Parathyroid adenoma (tissue), 2 donors: ENCODE data around the gene CDK5RAP2.

Experiments used
- H2AFZ ChIP-seq: fragments of 300-600 bp; sonication (generic); one replicate; pipeline ENCODE4 v1.7.0; 2017; ENCODE audit warnings: antibody characterized with exemption, mild to moderate bottlenecking
- H3K27ac ChIP-seq: fragments of 300-600 bp; sonication (generic); one replicate; pipeline ENCODE4 v1.7.0; 2017
- H3K27me3 ChIP-seq: fragments of 300-600 bp; sonication (generic); one replicate; pipeline ENCODE4 v1.7.0; 2017; ENCODE audit warnings: low read length; ENCODE audit not compliant: control insufficient read depth, insufficient read depth
- H3K36me3 ChIP-seq: fragments of 300-600 bp; sonication (generic); one replicate; pipeline ENCODE4 v1.7.0; 2017; ENCODE audit warnings: low read length; ENCODE audit not compliant: control insufficient read depth, insufficient read depth
- H3K4me1 ChIP-seq: fragments of 300-600 bp; sonication (generic); one replicate; pipeline ENCODE4 v1.7.0; 2017; ENCODE audit warnings: control low read depth
- H3K4me2 ChIP-seq: fragments of 300-600 bp; sonication (generic); one replicate; pipeline ENCODE4 v1.7.0; 2017; ENCODE audit warnings: low read length
- H3K4me3 ChIP-seq: fragments of 300-600 bp; sonication (generic); one replicate; pipeline ENCODE4 v1.7.0; 2017; ENCODE audit warnings: low read depth, low read length
- H3K79me2 ChIP-seq: fragments of 300-600 bp; sonication (generic); one replicate; pipeline ENCODE4 v1.7.0; 2017; ENCODE audit warnings: control low read depth
- H3K9ac ChIP-seq: fragments of 300-600 bp; sonication (generic); one replicate; pipeline ENCODE4 v1.7.0; 2017; ENCODE audit warnings: mild to moderate bottlenecking
- H3K9me3 ChIP-seq: fragments of 300-600 bp; sonication (generic); one replicate; pipeline ENCODE4 v1.7.0; 2017; ENCODE audit warnings: low read length; ENCODE audit not compliant: control insufficient read depth
- CTCF ChIP-seq: fragments of 300-600 bp; sonication (generic); IDR thresholded peaks from one replicate; pipeline ENCODE4 v1.7.0; 2017; ENCODE audit warnings: antibody characterized with exemption, mild to moderate bottlenecking
- donor health status: primary hyperparathyroidism.

CDK5RAP2 gene

GRCh38 chr9:120544441-120544840 lies 35.5 kb downstream of the CDK5RAP2 start:
- Histone ChIP-seq H3K9me3 (no peaks in the 10 kb centered on the region), H3K4me3 (no peak overlapping the region), H3K4me1 (no peaks in the 10 kb centered on the region), H3K79me2 (no peaks in the 10 kb centered on the region), H3K27ac (no peak overlapping the region), H3K36me3 (no peaks in the 10 kb centered on the region), H3K27me3 (no peaks in the 10 kb centered on the region), H3K4me2 (no peak overlapping the region), H2AFZ (no peak overlapping the region), H3K9ac (no peak overlapping the region)
- no peak for TF ChIP-seq CTCF

GRCh38 chr9:120542701-120543490 lies 37.1 kb downstream of the CDK5RAP2 start:
- no peak overlapping the region for H2AFZ ChIP-seq
- H3K9ac ChIP-seq, result no peak overlapping the region
- H3K79me2 ChIP-seq, result no peaks in the 10 kb centered on the region
- no peak overlapping the region for H3K4me3 ChIP-seq
- no peaks in the 10 kb centered on the region for H3K27me3 ChIP-seq
- no peaks in the 10 kb centered on the region for H3K36me3 ChIP-seq
- no peak overlapping the region for H3K4me2 ChIP-seq
- TF ChIP-seq CTCF, result no peak
- no peak overlapping the region for H3K27ac ChIP-seq
- H3K4me1 ChIP-seq, result no peaks in the 10 kb centered on the region
- no peaks in the 10 kb centered on the region for H3K9me3 ChIP-seq

DNA sequence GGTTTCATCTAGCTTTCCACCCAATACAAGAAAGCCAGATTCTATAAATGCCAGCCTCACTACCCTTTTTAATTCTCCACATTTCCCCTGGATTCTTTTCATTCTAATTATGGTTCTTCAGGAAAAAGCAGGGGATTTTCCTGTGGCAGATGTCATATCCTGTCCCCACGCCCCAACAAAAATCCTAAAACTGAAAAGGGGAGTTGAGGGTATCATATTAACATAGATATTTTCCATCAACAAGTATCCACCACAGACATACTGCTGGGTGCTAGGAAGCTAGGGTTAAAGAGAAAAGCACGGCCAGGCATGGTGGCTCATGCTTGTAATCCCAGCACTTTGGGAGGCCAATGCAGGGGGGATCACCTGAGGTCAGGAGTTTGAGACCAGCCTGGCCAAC lies 38.0 kb downstream of the CDK5RAP2 start:
- TF ChIP-seq CTCF, result no peak
- H3K9me3 ChIP-seq, result no peaks in the 10 kb centered on the region
- H3K4me1 ChIP-seq, result no peaks in the 10 kb centered on the region
- no peaks in the 10 kb centered on the region for H3K36me3 ChIP-seq
- no peak overlapping the region for H3K9ac ChIP-seq
- no peaks in the 10 kb centered on the region for H3K79me2 ChIP-seq
- no peak overlapping the region for H3K4me3 ChIP-seq
- no peak overlapping the region for H3K27ac ChIP-seq
- no peak overlapping the region for H2AFZ ChIP-seq
- H3K27me3 ChIP-seq, result no peaks in the 10 kb centered on the region
- H3K4me2 ChIP-seq, result no peak overlapping the region

GRCh38 chr9:120539951-120540350 lies 40.0 kb downstream of the CDK5RAP2 start:
- no peak overlapping the region for H2AFZ ChIP-seq
- no peaks in the 10 kb centered on the region for H3K27me3 ChIP-seq
- H3K9ac ChIP-seq, result no peak overlapping the region
- H3K27ac ChIP-seq, result no peak overlapping the region
- H3K4me1 ChIP-seq, result no peaks in the 10 kb centered on the region
- no peak overlapping the region for H3K4me3 ChIP-seq
- no peak overlapping the region for H3K4me2 ChIP-seq
- no peaks in the 10 kb centered on the region for H3K9me3 ChIP-seq
- no peak for TF ChIP-seq CTCF
- H3K36me3 ChIP-seq, result no peaks in the 10 kb centered on the region
- H3K79me2 ChIP-seq, result no peaks in the 10 kb centered on the region

- Histone ChIP-seq H3K4me2 (no peak overlapping the region), H2AFZ (no peak overlapping the region), H3K9me3 (no peaks in the 10 kb centered on the region), H3K27ac (no peak overlapping the region), H3K4me3 (no peak overlapping the region), H3K4me1 (no peaks in the 10 kb centered on the region), H3K79me2 (no peaks in the 10 kb centered on the region), H3K27me3 (no peaks in the 10 kb centered on the region), H3K36me3 (no peaks in the 10 kb centered on the region), H3K9ac (no peak overlapping the region)
- no peak for TF ChIP-seq CTCF
Observed at GRCh38 chr9:120538339-120538738, 41.6 kb downstream of the CDK5RAP2 start.
